Dendritic cell treated with granulocyte-macrophage colony-stimulating factor and Interleukin-4, amounts not matched to agents 40 ng/mL and 50 ng/mL, for 4 days (primary cell): Measurements from ENCODE around the gene FAM200A.
"Not testable (repeated sequence)": the region's sequence is repeated elsewhere in the genome, so short reads cannot be mapped to it uniquely, and the experiment has no call there.

Source experiments
- H3K27ac Mint-ChIP-seq: one replicate; pipeline ENCODE4 v1.8.0; 2022; ENCODE audit warnings: mild to moderate bottlenecking, mixed read lengths
- H3K27me3 Mint-ChIP-seq: one replicate; pipeline ENCODE4 v1.8.0; 2022; ENCODE audit warnings: mild to moderate bottlenecking, mixed read lengths
- H3K36me3 Mint-ChIP-seq: one replicate; pipeline ENCODE4 v1.8.0; 2022; ENCODE audit warnings: low read depth, mixed read lengths
- H3K4me1 Mint-ChIP-seq: one replicate; pipeline ENCODE4 v1.8.0; 2022; ENCODE audit warnings: low read depth, mixed read lengths
- H3K4me3 Mint-ChIP-seq: one replicate; pipeline ENCODE4 v1.8.0; 2022; ENCODE audit warnings: mild to moderate bottlenecking, moderate library complexity, mixed read lengths
- H3K9me3 Mint-ChIP-seq: one replicate; pipeline ENCODE4 v1.8.0; 2022; ENCODE audit warnings: mixed read lengths
- intact Hi-C: fragments of 100-400 bp; cut with micrococcal nuclease; formaldehyde crosslinking; loops from one replicate; pipeline ENCODE4 v1.15.0; 2022

The FAM200A gene

DNA sequence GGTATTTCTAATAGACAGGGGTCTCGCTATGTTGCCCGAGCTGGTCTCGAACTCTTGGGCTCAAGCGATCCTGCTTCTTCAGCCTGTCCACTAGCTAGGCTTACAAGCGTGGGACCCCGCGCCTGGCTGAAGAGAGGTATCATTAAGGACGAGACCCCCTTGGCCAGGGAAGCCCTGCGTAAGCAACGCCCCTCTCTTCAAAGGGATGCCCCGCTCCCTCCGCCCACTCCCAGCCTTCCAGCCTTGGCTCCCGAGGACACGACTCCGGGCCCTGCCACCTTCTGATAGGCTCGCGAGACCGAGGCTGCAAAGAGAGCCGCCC, 47.7 kb downstream of the FAM200A start:
- no peaks in the 10 kb centered on the region for H3K9me3 Mint-ChIP-seq

DNA sequence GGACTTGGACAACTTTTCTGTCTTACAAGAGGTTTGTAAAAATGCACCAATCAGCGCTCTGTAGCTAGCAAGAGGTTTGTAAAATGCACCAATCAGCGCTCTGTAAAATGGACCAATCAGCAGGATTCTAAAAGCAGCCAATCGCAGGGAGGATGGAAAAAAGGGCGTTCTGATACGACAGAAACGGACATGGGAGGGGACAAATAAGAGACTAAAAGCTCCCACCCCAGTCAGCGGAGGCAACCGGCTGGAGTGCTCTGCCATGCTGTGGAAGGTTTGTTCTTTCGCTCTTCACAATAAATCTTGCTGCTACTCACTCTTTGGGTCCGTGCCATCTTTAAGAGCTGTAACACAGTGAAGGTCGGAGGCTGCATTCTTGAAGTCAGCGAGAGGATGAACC, 50.7 kb downstream of the FAM200A start:
- H3K4me1 Mint-ChIP-seq = peaks cover 22% of the 10 kb centered on the region
- not testable (repeated sequence) for H3K9me3 Mint-ChIP-seq, H3K27me3 Mint-ChIP-seq
- peak overlapping the region; percentile 95 for H3K27ac Mint-ChIP-seq
- peaks cover 51% of the 10 kb centered on the region for H3K36me3 Mint-ChIP-seq
- H3K4me3 Mint-ChIP-seq = peak overlapping the region; percentile 96
- intact Hi-C loops = loop anchor here (10.0 kb wide), 1 partner anchor 114 kb away; the partner anchor contains the start of gene ZSCAN25

More for the DNA sequence above, 47.7 kb downstream of the FAM200A start:
- intact Hi-C loops = loop anchor here (2.0 to 10.0 kb wide), 2 partner anchors 55 to 111 kb away; partner anchors contain the start of genes ZNF655 and ZSCAN25
- no peaks in the 10 kb centered on the region for H3K27me3 Mint-ChIP-seq
- peak overlapping the region; percentile 93 for H3K27ac Mint-ChIP-seq
- peaks cover 34% of the 10 kb centered on the region for H3K36me3 Mint-ChIP-seq
- peak overlapping the region; percentile 84 for H3K4me3 Mint-ChIP-seq
- H3K4me1 Mint-ChIP-seq = peaks cover 16% of the 10 kb centered on the region

DNA sequence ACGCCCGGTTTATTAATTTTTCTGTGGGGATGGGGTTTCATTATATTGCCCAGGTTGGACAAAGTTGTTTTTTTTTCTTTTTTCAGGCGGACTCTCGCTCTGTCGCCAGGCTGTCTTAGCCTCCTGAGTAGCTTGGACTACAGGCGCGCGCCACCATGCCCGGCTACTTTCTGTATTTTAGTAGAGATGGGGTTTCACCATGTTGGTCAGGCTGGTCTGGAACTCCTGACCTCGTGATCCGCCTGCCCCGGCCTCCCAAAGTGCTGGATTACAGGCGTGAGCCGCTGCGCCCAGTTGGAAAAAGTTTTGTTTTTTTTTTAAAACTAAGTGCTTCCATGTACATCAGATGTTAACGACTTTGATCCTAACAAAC, 51.3 kb downstream of the FAM200A start:
- Mint-ChIP-seq H3K4me1 (peaks cover 16% of the 10 kb centered on the region), H3K27ac (peak overlapping the region; percentile 95), H3K36me3 (peaks cover 54% of the 10 kb centered on the region), H3K9me3 (no peaks in the 10 kb centered on the region), H3K27me3 (no peaks in the 10 kb centered on the region), H3K4me3 (peak overlapping the region; percentile 96)
- intact Hi-C loops = loop anchor here (1.0 to 10.0 kb wide), 2 partner anchors 27 to 114 kb away; partner anchors contain the start of gene ZSCAN25

DNA sequence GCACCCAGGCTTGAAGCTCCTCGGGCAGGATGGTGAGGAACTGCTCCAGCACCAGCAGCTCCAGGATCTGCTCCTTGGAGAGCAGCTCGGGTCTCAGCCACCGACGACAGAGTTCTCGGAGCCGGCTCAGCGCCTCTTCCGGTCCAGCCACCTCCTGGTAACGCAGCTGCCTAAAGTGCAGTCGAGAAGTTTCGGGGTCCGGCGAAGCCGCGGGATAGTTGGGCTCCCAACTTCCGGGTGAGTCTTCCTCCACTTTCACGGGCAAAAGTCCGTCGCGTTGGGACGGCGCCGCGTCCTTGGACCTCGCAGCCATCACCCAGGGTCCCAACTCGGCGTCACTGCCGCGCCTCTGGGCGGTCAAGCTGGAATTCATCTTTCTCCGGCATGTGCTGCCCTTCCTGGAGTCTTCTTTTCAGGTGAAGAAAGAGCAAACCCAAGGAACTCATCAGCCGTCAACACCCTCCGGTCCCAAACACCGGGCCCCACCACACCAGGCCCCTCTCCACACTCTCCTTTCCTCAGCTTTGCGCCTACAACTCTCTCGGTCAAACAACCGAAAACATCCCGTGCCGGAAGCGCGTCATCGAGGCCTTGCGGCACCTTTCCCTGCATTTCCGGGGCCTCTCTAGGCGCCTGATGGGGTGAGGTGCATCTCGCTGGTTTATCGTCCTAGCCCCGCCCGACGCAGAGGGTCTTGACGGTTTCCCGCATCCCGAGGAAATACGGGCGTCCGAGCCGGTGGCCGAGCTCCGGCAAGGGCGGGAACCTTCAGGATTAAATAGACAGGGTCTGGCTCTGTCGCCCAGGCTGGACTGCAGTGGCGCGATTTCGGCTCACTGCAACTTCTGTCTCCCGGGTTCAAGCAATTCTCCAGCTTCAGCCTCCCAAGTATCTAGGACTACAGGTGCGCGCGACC, 51.9 kb downstream of the FAM200A start, which contains the start of gene ZNF394:
Gene ZNF394, minus strand, starts transcription at position 561 of the 916 bp plus-strand sequence. Its CDS starts 188 bp downstream, at position 373.
- intact Hi-C loops = loop anchor here (1.0 to 10.0 kb wide), 2 partner anchors 27 to 115 kb away; partner anchors contain the start of gene ZSCAN25
- Mint-ChIP-seq H3K36me3 (peaks cover 61% of the 10 kb centered on the region), H3K27me3 (no peaks in the 10 kb centered on the region), H3K27ac (peak within 1 kb of the TSS; percentile 95), H3K4me3 (peak within 1 kb of the TSS; percentile 96), H3K4me1 (peaks cover 14% of the 10 kb centered on the region), H3K9me3 (no peaks in the 10 kb centered on the region)

DNA sequence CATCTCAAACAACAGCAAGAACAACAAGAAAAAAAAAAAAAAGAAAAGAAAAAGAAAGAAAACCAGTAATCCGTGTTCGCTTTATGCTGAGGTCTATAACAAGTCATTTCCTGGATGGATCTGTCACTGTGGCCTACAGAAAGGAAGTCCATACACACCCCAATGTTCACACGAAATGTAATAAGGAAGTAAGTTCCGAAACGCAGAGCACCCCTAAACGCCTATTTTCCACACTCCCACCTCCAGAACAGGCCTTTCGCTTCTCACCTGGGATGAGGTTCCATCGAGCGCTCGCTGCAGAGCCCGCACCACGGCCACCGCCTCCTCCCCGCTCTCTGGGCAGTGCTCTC, 52.6 kb downstream of the FAM200A start:
- Mint-ChIP-seq H3K36me3 (peaks cover 61% of the 10 kb centered on the region), H3K27ac (peak overlapping the region; percentile 95), H3K9me3 (peaks cover 5% of the 10 kb centered on the region), H3K4me1 (peaks cover 14% of the 10 kb centered on the region), H3K27me3 (no peaks in the 10 kb centered on the region), H3K4me3 (peak overlapping the region; percentile 96)
- intact Hi-C loops = no loop called here

DNA sequence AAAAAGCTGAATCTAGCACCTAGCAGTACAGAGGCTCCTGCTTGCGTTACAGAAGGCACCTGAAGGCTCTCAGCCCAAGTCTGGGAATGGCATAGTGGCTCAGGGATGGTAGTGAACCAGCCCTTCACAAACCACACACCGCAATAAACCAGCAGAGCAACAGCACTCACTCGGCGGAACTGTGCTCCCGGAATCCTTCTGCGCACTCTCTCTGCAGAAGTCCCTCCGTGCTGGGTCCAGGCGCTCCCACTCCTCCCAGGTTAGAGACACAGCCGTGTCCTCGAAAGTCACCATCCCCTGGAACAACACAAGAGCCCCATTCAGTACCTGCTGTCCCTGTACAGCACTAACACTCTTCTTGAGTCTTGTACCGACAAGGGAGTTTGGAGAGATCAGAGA, 53.4 kb downstream of the FAM200A start:
- Mint-ChIP-seq H3K4me1 (peaks cover 14% of the 10 kb centered on the region), H3K27me3 (no peaks in the 10 kb centered on the region), H3K4me3 (peak overlapping the region; percentile 96), H3K36me3 (peaks cover 68% of the 10 kb centered on the region), H3K9me3 (peaks cover 13% of the 10 kb centered on the region), H3K27ac (peak overlapping the region; percentile 95)
- intact Hi-C loops = no loop called here

DNA sequence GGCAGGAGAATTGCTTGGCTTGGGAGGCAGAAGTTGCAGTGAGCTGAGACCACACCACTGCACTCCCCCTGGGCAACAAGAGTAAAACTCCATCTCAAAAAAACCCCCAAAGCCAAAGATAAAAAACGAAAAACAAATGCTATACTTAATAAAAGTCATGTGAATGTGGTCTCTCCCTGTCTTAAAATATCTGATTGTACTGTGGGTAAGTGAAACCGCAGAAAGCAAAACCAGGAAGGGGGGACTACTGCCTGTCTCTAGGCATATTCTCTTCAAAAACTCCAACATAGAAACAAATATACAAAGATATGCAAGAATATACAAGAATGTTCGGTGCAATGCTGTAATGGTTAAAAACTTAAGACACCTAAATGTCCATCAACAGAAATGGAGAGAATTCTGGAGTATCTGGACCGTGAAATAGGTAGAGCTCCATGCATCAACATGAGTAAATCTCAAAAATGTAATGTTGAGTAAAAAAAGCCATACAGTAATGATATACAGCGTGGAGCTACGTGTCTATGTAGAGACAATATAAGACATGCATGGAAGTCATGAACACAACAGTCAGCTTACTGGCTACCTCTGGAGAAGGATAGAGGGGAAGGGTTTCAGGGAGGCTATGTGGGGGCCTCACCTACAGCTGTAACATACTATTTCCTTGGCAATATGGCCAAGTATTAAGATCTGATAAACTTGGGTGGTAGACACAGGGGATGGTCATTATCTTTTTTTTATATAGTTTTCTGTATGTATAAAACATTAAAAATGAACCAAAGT, 54.0 kb downstream of the FAM200A start:
- H3K27ac Mint-ChIP-seq = peak overlapping the region; percentile 95
- no peaks in the 10 kb centered on the region for H3K27me3 Mint-ChIP-seq
- H3K9me3 Mint-ChIP-seq = peaks cover 16% of the 10 kb centered on the region
- intact Hi-C loops = no loop called here
- H3K36me3 Mint-ChIP-seq = peaks cover 74% of the 10 kb centered on the region
- H3K4me1 Mint-ChIP-seq = peaks cover 14% of the 10 kb centered on the region
- peak overlapping the region; percentile 96 for H3K4me3 Mint-ChIP-seq
